GM21515 (cell line): ENCODE data around the gene ERP44.
"Not testable (repeated sequence)": the region's sequence is repeated elsewhere in the genome, so short reads cannot be mapped to it uniquely, and the experiment has no call there.

ENCODE experiments used
- ATAC-seq: cut with Tn5 transposase; IDR thresholded peaks from one replicate; pipeline ENCODE4 v1.9.1; 2021; ENCODE audit not compliant: unreplicated experiment

Gene ERP44

GRCh38 chr9:100098887-100099721 lies at the start of gene ERP44, which contains the start of gene INVS:
Gene ERP44, minus strand, starts transcription at chr9:100099000. Its CDS starts 160 bp downstream, at chr9:100098840.
Gene INVS, plus strand, starts transcription at chr9:100099243. Its CDS starts 5,279 bp downstream, at chr9:100104522.
- peak; percentile 96 for ATAC-seq

GRCh38 chr9:100145976-100146375 lies 47.2 kb upstream of the ERP44 start:
- ATAC-seq: not testable (repeated sequence)

GRCh38 chr9:100145167-100145934 lies 46.6 kb upstream of the ERP44 start:
- ATAC-seq: not testable (repeated sequence)

- ATAC-seq: not testable (repeated sequence)
Measured at GRCh38 chr9:100141862-100142261, 43.1 kb upstream of the ERP44 start.

GRCh38 chr9:100140303-100140702 lies 41.5 kb upstream of the ERP44 start:
- not testable (repeated sequence) for ATAC-seq

DNA sequence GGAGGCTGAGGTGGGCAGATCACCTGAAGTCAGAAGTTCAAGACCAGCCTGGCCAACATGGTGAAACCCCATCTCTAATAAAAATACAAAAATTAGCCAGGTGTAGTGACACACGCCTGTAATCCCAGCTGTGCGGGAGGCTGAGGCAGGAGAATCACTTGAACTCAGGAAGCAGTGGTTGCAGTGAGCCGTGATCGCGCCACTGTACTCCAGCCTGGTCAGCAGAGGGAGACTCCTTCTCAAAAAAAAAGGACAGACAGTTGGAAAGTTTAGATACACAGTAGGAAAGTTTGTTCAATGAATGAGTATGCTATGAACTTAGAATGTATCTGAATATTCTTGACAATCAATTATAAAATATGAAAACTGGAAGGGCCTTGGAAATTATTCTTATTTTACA lies 38.0 kb upstream of the ERP44 start:
- ATAC-seq: not testable (repeated sequence)

DNA sequence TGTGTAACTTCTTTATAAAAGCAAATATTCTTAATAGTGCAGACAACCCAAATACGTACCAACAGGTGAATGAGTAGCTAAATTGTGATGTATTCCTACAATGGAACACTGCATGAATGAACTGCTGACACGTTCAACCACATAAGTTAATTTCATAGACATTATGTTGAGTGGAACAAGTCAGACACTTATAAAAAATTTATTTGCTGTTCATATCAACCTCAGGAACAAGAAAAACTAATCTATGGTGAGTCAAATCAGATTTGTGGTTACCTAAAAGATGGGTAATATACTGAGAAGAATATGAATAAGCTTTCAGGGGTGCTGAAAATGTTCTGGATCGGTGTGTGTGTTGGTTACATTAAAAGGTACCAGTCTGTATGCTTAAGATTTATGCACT lies 35.9 kb upstream of the ERP44 start:
- no peak for ATAC-seq

- ATAC-seq: no peak
Measured at GRCh38 chr9:100131875-100132430, 33.2 kb upstream of the ERP44 start.

DNA sequence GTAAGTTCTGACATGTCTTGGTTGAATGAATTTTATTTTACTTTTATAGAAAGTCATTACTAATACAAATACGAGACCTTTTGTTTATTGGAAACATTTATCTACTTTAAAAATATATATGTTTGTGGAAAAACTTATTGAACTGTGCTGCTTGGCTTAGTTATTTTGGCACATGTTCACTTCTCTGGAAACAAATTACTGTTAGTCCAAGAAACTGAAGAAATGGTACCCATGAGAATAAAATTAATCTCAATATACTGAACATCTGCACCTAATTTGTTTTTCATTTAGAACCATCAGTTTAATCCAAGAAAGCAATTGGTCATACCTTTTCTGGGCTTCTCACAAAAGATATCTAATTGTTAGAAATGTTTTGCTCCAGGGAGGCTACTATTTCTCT lies 32.4 kb upstream of the ERP44 start:
- no peak for ATAC-seq

GRCh38 chr9:100129772-100130171 lies 31.0 kb upstream of the ERP44 start:
- ATAC-seq: no peak

DNA sequence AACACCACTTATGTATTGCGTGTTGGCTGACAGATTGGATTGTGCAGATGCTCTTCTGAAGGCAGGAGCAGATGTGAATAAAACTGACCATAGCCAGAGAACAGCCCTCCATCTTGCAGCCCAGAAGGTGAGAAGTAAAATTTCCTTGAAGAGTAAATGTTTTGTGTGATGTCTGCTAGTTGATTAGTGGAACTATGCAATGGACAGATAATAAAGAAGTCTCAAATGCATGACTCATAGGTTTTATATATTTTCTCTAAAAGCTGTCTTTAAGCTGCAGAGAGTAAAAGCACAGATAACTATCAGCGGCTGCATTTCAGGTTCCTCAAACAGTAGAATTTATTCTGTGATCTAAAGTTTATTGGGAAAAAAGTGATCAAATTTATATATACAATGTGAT lies 27.6 kb upstream of the ERP44 start:
- no peak for ATAC-seq

- no peak for ATAC-seq
Measured at GRCh38 chr9:100125910-100126309, 27.1 kb upstream of the ERP44 start.

GRCh38 chr9:100125236-100125635 lies 26.4 kb upstream of the ERP44 start:
- ATAC-seq: no peak

DNA sequence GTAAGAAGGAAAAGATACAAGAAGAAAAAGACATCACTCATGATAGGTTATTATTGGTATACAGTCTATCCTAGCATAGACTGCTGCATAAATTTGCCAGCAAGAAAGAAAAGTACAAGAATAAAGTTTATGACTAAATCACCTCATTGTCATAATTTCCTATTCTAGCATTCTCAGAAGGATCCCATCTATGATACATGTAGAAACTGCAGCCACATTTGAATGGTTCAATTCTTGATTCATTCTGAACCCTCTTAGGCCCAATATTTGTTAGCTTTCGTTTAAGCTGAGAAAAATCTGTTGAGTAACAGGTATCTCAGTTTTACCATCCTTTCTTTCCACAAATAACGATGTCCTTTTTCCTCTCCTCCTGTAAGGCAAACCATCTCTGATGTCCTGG lies 21.5 kb upstream of the ERP44 start:
- no peak for ATAC-seq

GRCh38 chr9:100117316-100117715 lies 18.5 kb upstream of the ERP44 start:
- ATAC-seq: no peak

- no peak for ATAC-seq
Measured at GRCh38 chr9:100112677-100113336, 14.0 kb upstream of the ERP44 start.

DNA sequence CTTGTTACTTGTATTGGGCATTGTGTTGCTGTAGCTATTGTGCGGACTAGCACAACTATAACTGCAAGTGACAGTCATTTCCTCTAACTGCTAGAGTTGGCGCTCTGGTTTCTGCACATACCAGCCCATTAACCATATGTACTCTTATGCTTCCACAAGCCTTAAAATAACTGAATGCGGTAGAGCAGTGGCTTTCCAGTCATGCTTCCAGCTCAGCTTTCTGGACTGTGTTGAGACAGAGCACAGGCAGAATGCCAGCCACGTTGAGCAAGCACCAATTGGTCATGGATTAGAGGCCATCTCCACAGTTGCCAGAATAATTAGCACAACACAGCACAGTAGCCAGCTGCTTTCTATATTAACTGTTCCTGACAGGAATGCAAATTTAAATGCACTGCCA lies 12.4 kb upstream of the ERP44 start:
- ATAC-seq: no peak

GRCh38 chr9:100108559-100108958 lies 9.8 kb upstream of the ERP44 start:
- no peak for ATAC-seq

GRCh38 chr9:100106616-100107015 lies 7.8 kb upstream of the ERP44 start:
- no peak for ATAC-seq

GRCh38 chr9:100105861-100106260 lies 7.1 kb upstream of the ERP44 start:
- no peak for ATAC-seq

- ATAC-seq: no peak
Measured at GRCh38 chr9:100104314-100104713, 5.5 kb upstream of the ERP44 start.
